A549 treated with DMSO at 1 μM for 4 hours (cell line): ENCODE data around the gene GAGE12D. TPM values are rescaled to one million over a fixed set of nuclear protein-coding genes. Genes with fewer than 3 reads are reported as not detected.

Experiments used
- total RNA-seq: library from RNA; stranded (reverse); fragments of 200-300 nt; extraction: Qiagen RNA extraction; gene quantifications from 5 replicates; pipeline ENCODE4 v1.2.3, GENCODE V29; 2022; ENCODE audit warnings: low read depth

Gene GAGE12D, protein sequence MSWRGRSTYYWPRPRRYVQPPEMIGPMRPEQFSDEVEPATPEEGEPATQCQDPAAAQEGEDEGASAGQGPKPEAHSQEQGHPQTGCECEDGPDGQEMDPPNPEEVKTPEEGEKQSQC
- not detected in 5 replicates for total RNA-seq

DNA sequence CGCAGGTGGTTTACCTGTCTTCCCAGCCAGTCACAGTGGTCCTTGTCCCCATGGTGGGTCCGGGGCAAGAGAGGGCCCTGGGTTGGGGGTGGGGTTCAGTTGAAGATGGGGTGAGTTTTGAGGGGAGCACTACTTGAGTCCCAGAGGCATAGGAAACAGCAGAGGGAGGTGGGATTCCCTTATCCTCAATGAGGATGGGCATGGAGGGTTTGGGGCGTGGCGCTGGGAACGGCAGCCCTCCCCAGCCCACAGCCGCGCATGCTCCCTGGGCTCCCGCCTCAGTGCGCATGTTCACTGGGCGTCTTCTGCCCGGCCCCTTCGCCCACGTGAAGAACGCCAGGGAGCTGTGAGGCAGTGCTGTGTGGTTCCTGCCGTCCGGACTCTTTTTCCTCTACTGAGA lies at the start of gene GAGE12D:
Gene GAGE12D (plus strand): TSS at position 301 of the 400 bp plus-strand sequence. CDS start 1,155 bp downstream, outside the sequence.

DNA sequence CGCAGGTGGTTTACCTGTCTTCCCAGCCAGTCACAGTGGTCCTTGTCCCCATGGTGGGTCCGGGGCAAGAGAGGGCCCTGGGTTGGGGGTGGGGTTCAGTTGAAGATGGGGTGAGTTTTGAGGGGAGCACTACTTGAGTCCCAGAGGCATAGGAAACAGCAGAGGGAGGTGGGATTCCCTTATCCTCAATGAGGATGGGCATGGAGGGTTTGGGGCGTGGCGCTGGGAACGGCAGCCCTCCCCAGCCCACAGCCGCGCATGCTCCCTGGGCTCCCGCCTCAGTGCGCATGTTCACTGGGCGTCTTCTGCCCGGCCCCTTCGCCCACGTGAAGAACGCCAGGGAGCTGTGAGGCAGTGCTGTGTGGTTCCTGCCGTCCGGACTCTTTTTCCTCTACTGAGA lies 9.7 kb upstream of the GAGE12D start, which contains the start of gene GAGE12C:
Gene GAGE12C (plus strand): TSS at position 301 of the 400 bp plus-strand sequence. CDS start 1,155 bp downstream, outside the sequence.

DNA sequence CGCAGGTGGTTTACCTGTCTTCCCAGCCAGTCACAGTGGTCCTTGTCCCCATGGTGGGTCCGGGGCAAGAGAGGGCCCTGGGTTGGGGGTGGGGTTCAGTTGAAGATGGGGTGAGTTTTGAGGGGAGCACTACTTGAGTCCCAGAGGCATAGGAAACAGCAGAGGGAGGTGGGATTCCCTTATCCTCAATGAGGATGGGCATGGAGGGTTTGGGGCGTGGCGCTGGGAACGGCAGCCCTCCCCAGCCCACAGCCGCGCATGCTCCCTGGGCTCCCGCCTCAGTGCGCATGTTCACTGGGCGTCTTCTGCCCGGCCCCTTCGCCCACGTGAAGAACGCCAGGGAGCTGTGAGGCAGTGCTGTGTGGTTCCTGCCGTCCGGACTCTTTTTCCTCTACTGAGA lies 9.5 kb downstream of the GAGE12D start, which contains the start of gene GAGE12E:
Gene GAGE12E (plus strand): TSS at position 301 of the 400 bp plus-strand sequence. CDS start 1,155 bp downstream, outside the sequence.

DNA sequence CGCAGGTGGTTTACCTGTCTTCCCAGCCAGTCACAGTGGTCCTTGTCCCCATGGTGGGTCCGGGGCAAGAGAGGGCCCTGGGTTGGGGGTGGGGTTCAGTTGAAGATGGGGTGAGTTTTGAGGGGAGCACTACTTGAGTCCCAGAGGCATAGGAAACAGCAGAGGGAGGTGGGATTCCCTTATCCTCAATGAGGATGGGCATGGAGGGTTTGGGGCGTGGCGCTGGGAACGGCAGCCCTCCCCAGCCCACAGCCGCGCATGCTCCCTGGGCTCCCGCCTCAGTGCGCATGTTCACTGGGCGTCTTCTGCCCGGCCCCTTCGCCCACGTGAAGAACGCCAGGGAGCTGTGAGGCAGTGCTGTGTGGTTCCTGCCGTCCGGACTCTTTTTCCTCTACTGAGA lies 19.0 kb downstream of the GAGE12D start, which contains the start of gene GAGE12F:
Gene GAGE12F (plus strand): TSS at position 301 of the 400 bp plus-strand sequence. CDS start 1,155 bp downstream, outside the sequence.

DNA sequence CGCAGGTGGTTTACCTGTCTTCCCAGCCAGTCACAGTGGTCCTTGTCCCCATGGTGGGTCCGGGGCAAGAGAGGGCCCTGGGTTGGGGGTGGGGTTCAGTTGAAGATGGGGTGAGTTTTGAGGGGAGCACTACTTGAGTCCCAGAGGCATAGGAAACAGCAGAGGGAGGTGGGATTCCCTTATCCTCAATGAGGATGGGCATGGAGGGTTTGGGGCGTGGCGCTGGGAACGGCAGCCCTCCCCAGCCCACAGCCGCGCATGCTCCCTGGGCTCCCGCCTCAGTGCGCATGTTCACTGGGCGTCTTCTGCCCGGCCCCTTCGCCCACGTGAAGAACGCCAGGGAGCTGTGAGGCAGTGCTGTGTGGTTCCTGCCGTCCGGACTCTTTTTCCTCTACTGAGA lies 28.6 kb downstream of the GAGE12D start, which contains the start of gene GAGE12G:
Gene GAGE12G (plus strand): TSS at position 301 of the 400 bp plus-strand sequence. CDS start 1,155 bp downstream, outside the sequence.

DNA sequence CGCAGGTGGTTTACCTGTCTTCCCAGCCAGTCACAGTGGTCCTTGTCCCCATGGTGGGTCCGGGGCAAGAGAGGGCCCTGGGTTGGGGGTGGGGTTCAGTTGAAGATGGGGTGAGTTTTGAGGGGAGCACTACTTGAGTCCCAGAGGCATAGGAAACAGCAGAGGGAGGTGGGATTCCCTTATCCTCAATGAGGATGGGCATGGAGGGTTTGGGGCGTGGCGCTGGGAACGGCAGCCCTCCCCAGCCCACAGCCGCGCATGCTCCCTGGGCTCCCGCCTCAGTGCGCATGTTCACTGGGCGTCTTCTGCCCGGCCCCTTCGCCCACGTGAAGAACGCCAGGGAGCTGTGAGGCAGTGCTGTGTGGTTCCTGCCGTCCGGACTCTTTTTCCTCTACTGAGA lies 38.1 kb downstream of the GAGE12D start, which contains the start of gene GAGE12H:
Gene GAGE12H (plus strand): TSS at position 301 of the 400 bp plus-strand sequence. CDS start 1,155 bp downstream, outside the sequence.

DNA sequence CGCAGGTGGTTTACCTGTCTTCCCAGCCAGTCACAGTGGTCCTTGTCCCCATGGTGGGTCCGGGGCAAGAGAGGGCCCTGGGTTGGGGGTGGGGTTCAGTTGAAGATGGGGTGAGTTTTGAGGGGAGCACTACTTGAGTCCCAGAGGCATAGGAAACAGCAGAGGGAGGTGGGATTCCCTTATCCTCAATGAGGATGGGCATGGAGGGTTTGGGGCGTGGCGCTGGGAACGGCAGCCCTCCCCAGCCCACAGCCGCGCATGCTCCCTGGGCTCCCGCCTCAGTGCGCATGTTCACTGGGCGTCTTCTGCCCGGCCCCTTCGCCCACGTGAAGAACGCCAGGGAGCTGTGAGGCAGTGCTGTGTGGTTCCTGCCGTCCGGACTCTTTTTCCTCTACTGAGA lies 47.7 kb downstream of the GAGE12D start, which contains the start of gene GAGE2A:
Gene GAGE2A (plus strand): TSS at position 301 of the 400 bp plus-strand sequence. CDS start 1,155 bp downstream, outside the sequence.

Other genes with a start within 250 kb of the GAGE12D start
- not detected in 5 replicates for gene GAGE10, start 238.1 kb upstream of the GAGE12D start, total RNA-seq
- gene GAGE12J, start 219.7 kb upstream of the GAGE12D start, total RNA-seq = not detected in 5 replicates
- gene GAGE13, start 210.2 kb upstream of the GAGE12D start, total RNA-seq = not detected in 5 replicates
- gene GAGE12C, start 9.6 kb upstream of the GAGE12D start, total RNA-seq = not detected in 5 replicates
- gene GAGE12E, start 9.6 kb downstream of the GAGE12D start, total RNA-seq = not detected in 5 replicates
- not detected in 5 replicates for gene GAGE12F, start 19.1 kb downstream of the GAGE12D start, total RNA-seq
- not detected in 5 replicates for gene GAGE12G, start 28.7 kb downstream of the GAGE12D start, total RNA-seq
- gene GAGE12H, start 38.2 kb downstream of the GAGE12D start, total RNA-seq = not detected in 5 replicates
- not detected in 5 replicates for gene GAGE2A, start 47.8 kb downstream of the GAGE12D start, total RNA-seq
- gene GAGE1, start 57.3 kb downstream of the GAGE12D start, total RNA-seq = not detected in 5 replicates
- 0.28 to 0.43 TPM in 2 of 5 replicates, not detected in the others for gene PAGE1, start 154.3 kb downstream of the GAGE12D start, total RNA-seq